ENCODE results near the gene PCDHGA4. TPM values are rescaled to one million over a fixed set of nuclear protein-coding genes. Genes with fewer than 3 reads are reported as not detected.

Gene PCDHGA4
- total and polyA plus RNA-seq, 2 of the 13 experiments (the other 11 are each of a cell fraction or from before 2014, with no cell fraction given): 0.49 to 0.58 TPM

GRCh38 chr5:141389153-141390042 lies 34.6 kb downstream of the PCDHGA4 start (continued):
- no peak for TF ChIP-seq MNT (IDR thresholded peaks at IDR 0.05)

GRCh38 chr5:141392429-141393198 lies 37.8 kb downstream of the PCDHGA4 start, which contains the start of gene PCDHGA8:
Gene PCDHGA8, plus strand, starts transcription at chr5:141392633. Its CDS starts 181 bp downstream, at chr5:141392814.
- no peak within 1 kb of the TSS for H2AFZ ChIP-seq (ENCODE audit: low read length)
- no peak within 1 kb of the TSS for H3K4me2 ChIP-seq (ENCODE audit: low read depth, low read length)
- no peaks in the 10 kb centered on the region for H4K20me1 ChIP-seq (ENCODE audit: insufficient read depth, low read length)
- TF ChIP-seq RXRA (CRISPR knock-in tag; IDR thresholded peaks at IDR 0.05) (no peak), ZNF263 (CRISPR knock-in tag; IDR thresholded peaks at IDR 0.05) (no peak), CHD4 (IDR thresholded peaks at IDR 0.05; ENCODE audit: borderline replicate concordance, low read length) (no peak), CTCF (CRISPR knock-in tag; IDR thresholded peaks at IDR 0.05) (peak; percentile 17; the same call in 1 of the 2 replicates), WIZ (CRISPR knock-in tag; IDR thresholded peaks at IDR 0.05) (no peak), SOX6 (IDR thresholded peaks at IDR 0.05) (no peak), SOX6 (CRISPR knock-in tag; IDR thresholded peaks at IDR 0.05) (no peak), FOXA1 (IDR thresholded peaks at IDR 0.05) (no peak), FOXA1 (CRISPR knock-in tag; IDR thresholded peaks at IDR 0.05) (no peak), HCFC1 (IDR thresholded peaks at IDR 0.05; ENCODE audit: low read depth, low read length) (no peak)
- in situ Hi-C loops (cut with HindIII; ENCODE audit: extremely low pct_ligation_motif_present, low pct_unique_long_range_greater_than_20kb) (no loop called here), intact Hi-C loops (cut with micrococcal nuclease; ENCODE audit: unreplicated experiment) (no loop called here)
- H3K27ac ChIP-seq (ENCODE audit: extremely low read length, insufficient read depth, low read length): no peak within 1 kb of the TSS
- peaks cover 47% of the 10 kb centered on the region for H3K9me3 ChIP-seq (ENCODE audit: low read length)
- no peak within 1 kb of the TSS for H3K4me3 ChIP-seq (replicated peaks in 1 of 3; ENCODE audit: insufficient read depth in 1 of 3, low read depth in 2 of 3, low read length in 3 of 3)
- peaks cover 5% of the 10 kb centered on the region; the same call in 1 of the 2 replicates for H3K4me1 ChIP-seq (ENCODE audit: insufficient read depth, low read length)
- CTCF ChIA-PET (ENCODE audit: low intra/inter-chr PET ratio, low total read pairs): no interaction called here
- no TSS peak for BruUV-seq (replicated peaks)
- ATAC-seq (no peak), DNase-seq (ENCODE audit: low spot score) (no peak), FAIRE-seq (no peak)
- H3K79me2 ChIP-seq (ENCODE audit: insufficient read depth, low read length): no peaks in the 10 kb centered on the region
- POLR2A ChIA-PET: no interaction called here
- H3K9ac ChIP-seq (ENCODE audit: insufficient read depth, low read depth, low read length): no peak within 1 kb of the TSS
- H3K36me3 ChIP-seq (replicated peaks in 1 of 2; ENCODE audit: control insufficient read depth in 1 of 2, insufficient read depth in 2 of 2, low read length in 2 of 2): no peaks in the 10 kb centered on the region
- H3K27me3 ChIP-seq (ENCODE audit: control insufficient read depth in 1 of 2, insufficient read depth in 2 of 2, low read length in 2 of 2): no peaks in the 10 kb centered on the region
- WGBS (ENCODE audit: low lambda C conversion rate): 89% methylated on average over 38 of the region's 38 CpGs

Measured in HepG2 (cell line).